Smooth muscle cell (in vitro differentiated cells): ENCODE results near the gene NOVA2. TPM values are rescaled to one million over a fixed set of nuclear protein-coding genes. Genes with fewer than 3 reads are reported as not detected.

ENCODE experiments used
- DNase-seq: peaks from one replicate; lab custom pipeline; 2025; ENCODE audit not compliant: unreplicated experiment; lab: John Stamatoyannopoulos, UW
- H2AFZ ChIP-seq: fragments of 200-600 bp; sonication (generic); 2 replicates; pipeline ENCODE4 v1.6.0; 2016; ENCODE audit warnings: antibody characterized with exemption, low read depth, mild to moderate bottlenecking
- H3F3A ChIP-seq: fragments of 200-600 bp; sonication (generic); 2 replicates; pipeline ENCODE4 v1.6.0; 2017; ENCODE audit warnings: antibody characterized with exemption, low read depth
- H3K27ac ChIP-seq: fragments of 200-600 bp; sonication (generic); 2 replicates; pipeline ENCODE4 v1.5.1; 2016; ENCODE audit warnings: low read depth, mild to moderate bottlenecking
- H3K27me3 ChIP-seq: fragments of 200-600 bp; sonication (generic); 2 replicates; pipeline ENCODE4 v1.6.1; 2016; ENCODE audit warnings: low read depth, mild to moderate bottlenecking
- H3K36me3 ChIP-seq: fragments of 200-600 bp; sonication (generic); 2 replicates; pipeline ENCODE4 v1.5.1; 2016; ENCODE audit warnings: low read depth
- H3K4me1 ChIP-seq: fragments of 200-600 bp; sonication (generic); 2 replicates; pipeline ENCODE4 v1.5.1; 2016; ENCODE audit warnings: low read depth
- H3K4me2 ChIP-seq: fragments of 200-600 bp; sonication (generic); 2 replicates; pipeline ENCODE4 v1.6.0; 2016; ENCODE audit warnings: mild to moderate bottlenecking
- H3K4me3 ChIP-seq: fragments of 200-600 bp; sonication (generic); 2 replicates; pipeline ENCODE4 v1.5.1; 2016; ENCODE audit warnings: mild to moderate bottlenecking
- H3K79me2 ChIP-seq: fragments of 200-600 bp; sonication (generic); 2 replicates; pipeline ENCODE4 v1.6.0; 2016; ENCODE audit warnings: low read depth, mild to moderate bottlenecking
- H3K9ac ChIP-seq: fragments of 200-600 bp; sonication (generic); 2 replicates; pipeline ENCODE4 v1.6.0; 2016; ENCODE audit warnings: low read depth
- H3K9me3 ChIP-seq: fragments of 200-600 bp; sonication (generic); replicated peaks from 2 replicates; pipeline ENCODE4 v1.5.1; 2016; ENCODE audit warnings: low read depth
- H4K20me1 ChIP-seq: fragments of 200-600 bp; sonication (generic); 2 replicates; pipeline ENCODE4 v1.6.0; 2016; ENCODE audit warnings: low read depth
- CTCF ChIP-seq: fragments of 200-600 bp; sonication (generic); IDR thresholded peaks from 2 replicates; pipeline ENCODE4 v1.5.1; 2017; ENCODE audit warnings: borderline replicate concordance, mild to moderate bottlenecking, antibody characterized with exemption; ENCODE audit not compliant: insufficient read depth, poor library complexity, severe bottlenecking
- WGBS: methylation state at CpG from one replicate; pipeline ENCODE4 v1.1.7; 2016; ENCODE audit warnings: low lambda C conversion rate; 5-methylcytosine and 5-hydroxymethylcytosine counted together
- polyA plus RNA-seq: library from polyadenylated mRNA; unstranded; fragments of >200 nt; fragmentation: Nextera tagmentation; extraction: Ambion mirVana; gene quantifications from 2 replicates; pipeline ENCODE4 v1.2.1, GENCODE V29; 2016
- total RNA-seq: library from RNA; depleted of rRNA; stranded (reverse); fragments of >200 nt; gene quantifications from 2 replicates; pipeline ENCODE4 v1.2.3, GENCODE V29; 2014

NOVA2 gene
- total and polyA plus RNA-seq, 2 experiments from 2014 or later: 0.04 to 0.24 TPM

GRCh38 chr19:45906221-45906620 is 67.4 kb downstream of the NOVA2 start:
- Histone ChIP-seq H3K9ac (no peak overlapping the region), H3K79me2 (no peaks in the 10 kb centered on the region), H3K36me3 (no peaks in the 10 kb centered on the region), H3K4me2 (no peak overlapping the region), H3K4me3 (no peak overlapping the region), H3K27me3 (no peaks in the 10 kb centered on the region), H2AFZ (no peak overlapping the region), H3F3A (peaks cover 5% of the 10 kb centered on the region), H3K4me1 (no peaks in the 10 kb centered on the region), H3K9me3 (no peaks in the 10 kb centered on the region), H3K27ac (no peak overlapping the region), H4K20me1 (peaks cover 3% of the 10 kb centered on the region)
- no peak for DNase-seq
- WGBS: 77% methylated on average over 3 of the region's 3 CpGs
- no peak for TF ChIP-seq CTCF

GRCh38 chr19:45905011-45905410 is 68.7 kb downstream of the NOVA2 start:
- 87% methylated on average over 10 of the region's 10 CpGs for WGBS
- no peak overlapping the region for H3K9ac ChIP-seq

GRCh38 chr19:45902651-45903625 is 70.7 kb downstream of the NOVA2 start:
- Histone ChIP-seq H3F3A (peaks cover 5% of the 10 kb centered on the region), H3K4me2 (peak overlapping the region; percentile 99), H3K36me3 (no peaks in the 10 kb centered on the region), H3K27me3 (no peaks in the 10 kb centered on the region), H3K27ac (peak overlapping the region; percentile 28), H3K4me1 (peaks cover 6% of the 10 kb centered on the region), H3K4me3 (peak overlapping the region; percentile 89), H2AFZ (peak overlapping the region; percentile 70), H3K9ac (no peak overlapping the region), H3K79me2 (peaks cover 9% of the 10 kb centered on the region), H4K20me1 (peaks cover 19% of the 10 kb centered on the region), H3K9me3 (no peaks in the 10 kb centered on the region)
- DNase-seq: peak; percentile 97
- no peak for TF ChIP-seq CTCF
- 9% methylated on average over 63 of the region's 73 CpGs for WGBS

More at GRCh38 chr19:45905011-45905410, 68.7 kb downstream of the NOVA2 start:
- H2AFZ ChIP-seq: no peak overlapping the region
- no peaks in the 10 kb centered on the region for H3K36me3 ChIP-seq
- no peak for TF ChIP-seq CTCF
- H3K9me3 ChIP-seq: no peaks in the 10 kb centered on the region
- peaks cover 4% of the 10 kb centered on the region for H3K79me2 ChIP-seq
- peaks cover 15% of the 10 kb centered on the region for H4K20me1 ChIP-seq
- peaks cover 5% of the 10 kb centered on the region for H3F3A ChIP-seq
- DNase-seq: no peak
- H3K4me2 ChIP-seq: no peak overlapping the region
- H3K27me3 ChIP-seq: no peaks in the 10 kb centered on the region
- no peak overlapping the region for H3K27ac ChIP-seq
- H3K4me1 ChIP-seq: peaks cover 6% of the 10 kb centered on the region
- H3K4me3 ChIP-seq: no peak overlapping the region
